Umbilical cord (tissue), 2 donors: ENCODE data around the gene GALNS. TPM values are rescaled to one million over a fixed set of nuclear protein-coding genes. Genes with fewer than 3 reads are reported as not detected.

ENCODE experiments used
- DNase-seq: peaks from one replicate; pipeline ENCODE4 v3.0.0-alpha.2; 2015; ENCODE audit warnings: low spot score
- total RNA-seq: library from RNA; depleted of rRNA; stranded (reverse); fragments of >200 nt; gene quantifications from one replicate; pipeline ENCODE4 v1.2.3, GENCODE V29; 2014; ENCODE audit warnings: low replicate concordance; ENCODE audit not compliant: insufficient read depth

The GALNS gene
- total RNA-seq, 1 donor from 2014 or later: 14.9 TPM

- DNase-seq: peak; percentile 91
Measured at GRCh38 chr16:88770461-88771293, 86.1 kb downstream of the GALNS start.

GRCh38 chr16:88769617-88770460, 86.9 kb downstream of the GALNS start:
- peak; percentile 43 for DNase-seq

- DNase-seq: peak; percentile 29
Measured at GRCh38 chr16:88768071-88768783, 88.5 kb downstream of the GALNS start.

- no peak for DNase-seq
Measured at GRCh38 chr16:88767546-88768070, 89.1 kb downstream of the GALNS start.

- DNase-seq: no peak
Measured at GRCh38 chr16:88766975-88767374, 89.8 kb downstream of the GALNS start.

GRCh38 chr16:88764913-88765349, 91.8 kb downstream of the GALNS start:
- no peak for DNase-seq

GRCh38 chr16:88764080-88764479, 92.7 kb downstream of the GALNS start:
- DNase-seq: no peak

Other genes starting within 250 kb of the GALNS start
- gene IL17C, start 218.4 kb downstream of the GALNS start, total RNA-seq: not detected
- gene CYBA, start 205.9 kb downstream of the GALNS start, total RNA-seq: 70.3 TPM
- gene MVD, start 193.9 kb downstream of the GALNS start, total RNA-seq: 21.4 TPM
- not detected for gene SNAI3, start 170.4 kb downstream of the GALNS start, total RNA-seq
- gene RNF166, start 150.5 kb downstream of the GALNS start, total RNA-seq: 29.9 TPM
- 10.8 TPM for gene CTU2, start 150.4 kb downstream of the GALNS start, total RNA-seq
- 91.7 TPM for gene PIEZO1, start 71.7 kb downstream of the GALNS start, total RNA-seq
- gene CDT1, start 53.2 kb downstream of the GALNS start, total RNA-seq: 1.9 TPM
- gene APRT, start 45.0 kb downstream of the GALNS start, total RNA-seq: 34.2 TPM
- 9.9 TPM for gene TRAPPC2L, start 180 bp upstream of the GALNS start, total RNA-seq
- gene PABPN1L, start 9.7 kb upstream of the GALNS start, total RNA-seq: 1.7 TPM
- gene CBFA2T3, start 120.3 kb upstream of the GALNS start, total RNA-seq: 1.4 TPM
- 36.6 TPM for gene ACSF3, start 236.9 kb upstream of the GALNS start, total RNA-seq